Common myeloid progenitor, CD34-positive (primary cell): ENCODE measurements around the gene EPSTI1. TPM values are rescaled to one million over a fixed set of nuclear protein-coding genes. Genes with fewer than 3 reads are reported as not detected.
"Not testable (repeated sequence)": the region's sequence is repeated elsewhere in the genome, so short reads cannot be mapped to it uniquely, and the experiment has no call there.

Experiments
- CTCF ChIA-PET: fragments of 350-600 bp; sonication (Branson Sonifier 250); formaldehyde crosslinking; loops from one replicate; lab custom pipeline; 2021; ENCODE audit warnings: antibody characterized with exemption; lab: Charles Lee
- POLR2A ChIA-PET: fragments of 350-600 bp; sonication (Branson Sonifier 250); formaldehyde crosslinking; loops from one replicate; lab custom pipeline; 2021; ENCODE audit warnings: antibody characterized with exemption; lab: Charles Lee
- DNase-seq, 3 donors: peaks; one replicate each; pipeline versions ENCODE4 v3.0.0 to v3.0.0-alpha.2; 2013
- H3K27ac ChIP-seq, 2 experiments: 1 replicate in 1 of 2; 2 replicates in 1 of 2; pipeline ENCODE4 v1.7.0; 2013; ENCODE audit warnings: inconsistent platforms in 2 of 2, low read length in 2 of 2, mild to moderate bottlenecking in 2 of 2, low read depth in 1 of 2, moderate library complexity in 1 of 2; ENCODE audit not compliant: severe bottlenecking in 2 of 2, insufficient read depth in 1 of 2, poor library complexity in 1 of 2
- H3K27me3 ChIP-seq, 5 experiments: replicated peaks in 2 of 5; 1 replicate in 3 of 5; 2 replicates in 2 of 5; pipeline versions ENCODE4 v1.6.1 to v1.7.0; 2013; ENCODE audit warnings: low read length in 4 of 5, mild to moderate bottlenecking in 2 of 5, moderate library complexity in 2 of 5, inconsistent platforms in 1 of 5; ENCODE audit not compliant: insufficient read depth in 5 of 5, control insufficient read depth in 4 of 5
- H3K36me3 ChIP-seq, 4 experiments: 1 replicate in 2 of 4; 2 replicates in 2 of 4; pipeline versions ENCODE4 v1.6.1 to v1.7.0; 2013; ENCODE audit warnings: low read length in 3 of 4, control low read depth in 1 of 4, mild to moderate bottlenecking in 1 of 4; ENCODE audit not compliant: control insufficient read depth in 4 of 4, insufficient read depth in 4 of 4
- H3K4me1 ChIP-seq, 4 experiments: 1 replicate in 3 of 4; 2 replicates in 1 of 4; pipeline versions ENCODE4 v1.6.1 to v1.7.1; 2013; ENCODE audit warnings: low read length in 3 of 4, mild to moderate bottlenecking in 3 of 4, control low read depth in 1 of 4, inconsistent platforms in 1 of 4, moderate library complexity in 1 of 4; ENCODE audit not compliant: control insufficient read depth in 4 of 4, insufficient read depth in 4 of 4; ENCODE audit errors: control extremely low read depth in 1 of 4
- H3K4me3 ChIP-seq, 7 experiments: 1 replicate in 4 of 7; 2 replicates in 3 of 7; pipeline versions ENCODE4 v1.5.1 to v1.7.0; 2013; ENCODE audit warnings: mild to moderate bottlenecking in 7 of 7, low read length in 6 of 7, moderate library complexity in 6 of 7, inconsistent platforms in 2 of 7, low read depth in 2 of 7, control low read depth in 1 of 7; ENCODE audit not compliant: insufficient read depth in 4 of 7, control insufficient read depth in 1 of 7; ENCODE audit errors: extremely low read depth in 1 of 7
- H3K9me3 ChIP-seq, 5 experiments: 1 replicate in 4 of 5; 2 replicates in 1 of 5; pipeline versions ENCODE4 v1.6.1 to v1.7.1; 2013; ENCODE audit warnings: low read length in 4 of 5, mild to moderate bottlenecking in 2 of 5, inconsistent platforms in 1 of 5, low read depth in 1 of 5, moderate library complexity in 1 of 5; ENCODE audit not compliant: control insufficient read depth in 4 of 5, insufficient read depth in 2 of 5; ENCODE audit errors: control extremely low read depth in 1 of 5
- WGBS: methylation state at CpG from one replicate; pipeline ENCODE4 v1.1.5; 2013; ENCODE audit not compliant: insufficient coverage; 5-methylcytosine and 5-hydroxymethylcytosine counted together
- polyA plus RNA-seq: library from polyadenylated mRNA; unstranded; fragments of 120-200 nt; gene quantifications from one replicate; pipeline ENCODE4 v1.2.1, GENCODE V29; 2013

EPSTI1 gene, protein sequence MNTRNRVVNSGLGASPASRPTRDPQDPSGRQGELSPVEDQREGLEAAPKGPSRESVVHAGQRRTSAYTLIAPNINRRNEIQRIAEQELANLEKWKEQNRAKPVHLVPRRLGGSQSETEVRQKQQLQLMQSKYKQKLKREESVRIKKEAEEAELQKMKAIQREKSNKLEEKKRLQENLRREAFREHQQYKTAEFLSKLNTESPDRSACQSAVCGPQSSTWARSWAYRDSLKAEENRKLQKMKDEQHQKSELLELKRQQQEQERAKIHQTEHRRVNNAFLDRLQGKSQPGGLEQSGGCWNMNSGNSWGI
- 27.5 TPM for polyA plus RNA-seq

DNA sequence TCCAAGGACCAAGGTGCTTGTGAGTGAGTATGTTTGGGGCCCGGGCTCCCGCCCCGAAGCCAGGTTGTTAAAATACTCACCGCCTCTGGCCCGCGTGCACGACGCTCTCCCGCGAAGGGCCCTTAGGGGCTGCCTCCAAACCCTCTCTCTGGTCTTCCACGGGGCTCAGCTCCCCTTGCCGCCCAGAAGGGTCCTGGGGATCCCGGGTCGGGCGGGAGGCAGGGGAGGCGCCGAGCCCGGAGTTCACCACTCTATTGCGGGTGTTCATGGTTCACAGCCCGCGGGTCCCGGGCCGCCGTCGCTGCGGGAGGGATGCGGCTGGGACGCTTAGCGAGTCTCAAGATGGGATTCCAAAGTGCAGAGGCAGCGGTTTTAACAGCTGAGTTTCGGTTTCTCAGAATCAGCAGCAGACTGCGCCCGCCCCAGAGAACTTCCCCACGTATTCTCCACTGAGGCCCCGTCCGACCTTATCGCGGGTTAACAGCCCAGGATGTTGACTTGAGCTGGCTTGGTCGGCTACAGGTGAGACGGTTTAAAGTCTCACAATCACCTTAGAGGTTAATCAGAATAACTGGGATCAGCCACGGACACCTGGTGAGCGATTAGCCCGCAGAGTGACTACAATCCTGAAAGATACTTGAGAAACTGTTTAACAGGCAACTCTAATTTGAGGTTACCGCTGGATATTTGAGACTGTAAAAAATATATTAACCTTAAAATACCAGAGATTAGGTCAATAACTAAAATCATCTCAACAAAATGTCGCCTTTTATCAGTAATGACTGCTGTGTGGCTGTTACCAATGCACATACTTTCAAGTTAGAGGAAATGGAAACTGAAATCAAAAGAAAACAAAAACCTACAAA lies at the start of gene EPSTI1:
TSS of gene EPSTI1 (minus strand) at position 344 of the 866 bp plus-strand sequence. CDS start at position 268, 76 bp downstream.
- Histone ChIP-seq H3K4me3 (peak within 1 kb of the TSS; percentile 64 to 87 (median 82)), H3K27me3 (no peaks in the 10 kb centered on the region), H3K9me3 (no peaks in the 10 kb centered on the region), H3K4me1 (peaks cover 16 to 30% (median 21%) of the 10 kb centered on the region in 4 experiments), H3K36me3 (no peaks in the 10 kb centered on the region), H3K27ac (peak within 1 kb of the TSS; percentile 73 to 95)
- DNase-seq: peak; percentile 76 to 94 (median 91)
- CTCF ChIA-PET: interaction anchor here (0.6 to 2.3 kb wide), 9 partner anchors 10 to 30 kb away, joined by 3 to 17 read pairs (median 3); no protein-coding TSS in a partner anchor
- POLR2A ChIA-PET: interaction anchor here (0.6 to 1.1 kb wide), 3 partner anchors 31 to 886 kb away, joined by 3 to 4 read pairs (median 3); partner anchors contain the start of gene DNAJC15
- 0% methylated on average over 39 of the region's 45 CpGs for WGBS

DNA sequence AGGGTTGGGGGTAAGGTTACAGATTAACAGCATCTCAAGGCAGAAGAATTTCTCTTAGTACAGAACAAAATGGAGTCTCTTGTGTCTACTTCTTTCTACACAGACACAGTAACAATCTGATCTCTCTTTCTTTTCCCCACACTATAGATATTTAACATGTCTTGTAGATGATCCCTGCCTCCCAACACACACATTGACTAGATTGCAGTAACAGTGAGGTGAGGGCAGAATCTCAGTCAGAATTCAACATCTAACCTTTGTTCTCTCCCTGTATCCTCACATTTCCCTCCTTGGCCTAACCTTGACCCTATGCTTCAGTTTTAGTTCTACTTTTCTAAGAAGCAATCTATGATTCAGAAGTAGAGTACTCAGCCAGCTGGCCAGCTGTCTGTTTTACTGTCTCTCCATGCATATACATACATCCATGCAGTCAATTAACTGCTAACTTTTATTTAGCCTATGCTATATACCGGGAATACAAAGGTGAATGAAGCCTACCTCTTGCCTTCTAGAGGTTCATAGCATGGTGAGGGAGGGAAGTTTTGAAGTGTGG lies 49.4 kb upstream of the EPSTI1 start:
- Histone ChIP-seq H3K27me3 (no peaks in the 10 kb centered on the region), H3K4me1 (peaks cover 0 to 9% (median 5%) of the 10 kb centered on the region in 4 experiments)
- CTCF ChIA-PET: no interaction called here

DNA sequence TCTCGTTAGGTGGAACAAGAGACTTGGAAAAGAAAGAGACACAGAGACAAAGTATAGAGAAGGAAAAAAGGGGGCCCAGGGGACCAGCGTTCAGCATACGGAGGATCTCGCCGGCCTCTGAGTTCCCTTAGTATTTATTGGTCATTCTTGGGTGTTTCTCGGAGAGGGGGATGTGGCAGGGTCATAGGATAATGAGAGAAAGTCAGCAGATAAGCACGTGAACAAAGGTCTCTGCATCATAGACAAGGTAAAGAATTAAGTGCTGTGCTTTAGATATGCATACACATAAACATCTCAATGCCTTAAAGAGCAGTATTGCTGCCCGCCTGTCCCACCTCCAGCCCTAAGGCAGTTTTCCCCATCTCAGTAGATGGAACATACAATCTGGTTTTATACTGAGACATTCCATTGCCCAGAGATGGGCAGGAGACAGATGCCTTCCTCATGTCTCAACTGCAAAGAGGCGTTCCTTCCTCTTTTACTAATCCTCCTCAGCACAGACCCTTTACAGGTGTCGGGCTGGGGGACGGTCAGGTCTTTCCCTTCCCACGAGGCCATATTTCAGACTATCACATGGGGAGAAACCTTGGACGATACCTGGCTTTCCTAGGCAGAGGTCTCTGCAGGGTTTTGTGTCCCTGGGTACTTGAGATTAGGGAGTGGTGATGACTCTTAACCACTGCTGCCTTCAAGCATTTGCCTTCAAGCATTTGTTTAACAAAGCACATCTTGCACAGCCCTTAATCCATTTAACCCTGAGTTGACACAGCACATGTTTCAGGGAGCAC lies 48.7 kb upstream of the EPSTI1 start:
- H3K4me3 ChIP-seq, POLR2A ChIA-PET, H3K9me3 ChIP-seq, DNase-seq, H3K27me3 ChIP-seq, H3K27ac ChIP-seq, H3K4me1 ChIP-seq: not testable (repeated sequence)
- 95% methylated on average over 4 of the region's 13 CpGs for WGBS
- H3K36me3 ChIP-seq: peaks cover 0 to 12% (median 4%) of the 10 kb centered on the region in 4 experiments
- CTCF ChIA-PET: interaction anchor here (1.1 kb wide), 1 partner anchor 7 kb away, joined by 3 read pairs; no protein-coding TSS in a partner anchor

More for the DNA sequence above, 49.4 kb upstream of the EPSTI1 start:
- Histone ChIP-seq H3K36me3 (peaks cover 0 to 12% (median 4%) of the 10 kb centered on the region in 4 experiments), H3K4me3 (no peak overlapping the region), H3K9me3 (no peaks in the 10 kb centered on the region), H3K27ac (no peak overlapping the region)
- WGBS: no CpG with 5 or more reads among the region's 1 CpG
- no peak for DNase-seq
- POLR2A ChIA-PET: no interaction called here

DNA sequence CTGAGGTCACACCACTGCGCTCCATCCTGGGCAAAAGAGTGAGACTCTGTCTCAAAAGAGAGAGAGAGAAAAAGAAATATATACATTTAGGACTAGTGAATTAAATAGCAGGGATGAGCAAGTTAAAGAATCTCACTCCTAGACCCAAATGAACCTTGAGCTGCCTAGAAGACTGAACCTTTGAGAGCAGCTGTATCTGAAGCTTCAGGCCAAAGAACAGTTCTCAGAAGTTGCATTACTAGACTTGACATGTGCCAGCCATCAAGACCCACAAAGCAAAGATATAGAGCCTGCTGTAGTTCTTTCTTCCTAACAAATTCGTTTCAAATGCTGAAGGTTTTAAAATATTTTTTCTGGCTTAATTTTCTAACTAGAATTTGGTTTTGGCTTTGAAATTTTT lies 47.9 kb upstream of the EPSTI1 start:
- Histone ChIP-seq H3K9me3 (no peaks in the 10 kb centered on the region), H3K27me3 (no peaks in the 10 kb centered on the region), H3K4me1 (peaks cover 0 to 5% (median 3%) of the 10 kb centered on the region in 4 experiments), H3K27ac (no peak overlapping the region), H3K36me3 (peaks cover 0 to 12% (median 4%) of the 10 kb centered on the region in 4 experiments), H3K4me3 (no peak overlapping the region)
- WGBS: 100% methylated on average over 1 of the region's 2 CpGs
- CTCF ChIA-PET: interaction anchor here (1.1 kb wide), 1 partner anchor 8 kb away, joined by 3 read pairs; no protein-coding TSS in a partner anchor
- no peak for DNase-seq
- POLR2A ChIA-PET: no interaction called here

DNA sequence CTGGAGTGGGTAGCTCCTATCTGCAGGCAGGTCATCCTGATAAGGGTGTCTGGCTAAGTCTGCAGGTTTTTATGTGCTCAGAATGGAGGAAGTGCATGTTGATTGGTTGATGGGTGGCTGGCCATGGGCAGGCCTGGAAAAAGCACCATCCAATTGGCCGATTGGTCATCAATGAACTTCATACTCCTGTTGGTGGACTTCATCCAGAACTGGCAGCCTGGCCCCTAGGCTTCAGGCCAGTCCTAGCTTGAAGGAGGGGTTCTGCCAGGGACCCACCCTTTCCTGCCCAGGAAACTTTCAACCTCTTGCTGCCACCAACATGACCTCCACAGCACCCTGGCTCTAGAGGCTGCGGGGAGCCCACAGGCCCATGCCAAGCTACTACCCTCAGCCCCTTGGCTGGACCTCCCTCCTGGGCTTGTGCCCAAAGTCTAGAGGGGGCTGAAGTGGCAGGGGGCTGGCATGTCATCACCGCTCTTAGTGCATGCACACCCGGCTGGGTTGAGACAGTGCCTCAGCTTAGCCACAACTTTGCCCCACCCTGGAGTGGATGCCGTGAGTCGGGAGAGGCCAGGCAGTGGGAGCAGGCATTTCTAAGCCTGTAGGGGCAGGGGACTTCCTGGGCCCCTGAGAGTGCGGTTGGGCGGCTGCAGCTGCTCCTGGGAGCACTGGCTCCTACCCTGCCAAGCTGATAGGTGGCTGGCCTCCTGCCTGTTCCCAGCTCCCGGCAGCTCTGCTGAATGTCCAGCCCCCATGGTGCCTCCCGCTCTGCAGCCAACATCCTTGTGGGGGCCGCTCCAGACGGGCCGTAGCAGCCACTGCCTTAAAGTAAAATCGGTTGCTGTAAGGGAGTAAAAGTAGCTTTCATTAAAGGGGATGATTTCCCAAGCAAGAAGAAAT lies 44.6 kb upstream of the EPSTI1 start:
- H3K4me1 ChIP-seq: peaks cover 0 to 3% (median 1%) of the 10 kb centered on the region in 4 experiments
- DNase-seq: no peak
- POLR2A ChIA-PET: interaction anchor here (0.6 kb wide), 2 partner anchors 20 to 65 kb away, joined by 3 to 5 read pairs; no protein-coding TSS in a partner anchor

More for the DNA sequence above, 44.6 kb upstream of the EPSTI1 start:
- Histone ChIP-seq H3K9me3 (peaks cover 0 to 3% (median 0%) of the 10 kb centered on the region in 5 experiments), H3K27me3 (no peaks in the 10 kb centered on the region), H3K36me3 (peaks cover 4 to 25% (median 11%) of the 10 kb centered on the region in 4 experiments), H3K27ac (no peak overlapping the region), H3K4me3 (no peak overlapping the region)
- CTCF ChIA-PET: interaction anchor here (1.0 to 1.6 kb wide), 3 partner anchors 11 to 49 kb away, joined by 3 to 6 read pairs (median 4); no protein-coding TSS in a partner anchor
- 95% methylated on average over 14 of the region's 14 CpGs for WGBS
